H1 (cell line): ENCODE results near the gene PPARA. TPM values are rescaled to one million over a fixed set of nuclear protein-coding genes. Genes with fewer than 3 reads are reported as not detected.

Experiments used
- HDAC2 ChIP-seq, 2 experiments: fragments of 300-600 bp in 1 of 2; sonication (generic) in 1 of 2; IDR thresholded peaks; 2 replicates each; pipeline ENCODE4 v1.6.1; 2011 to 2012; ENCODE audit warnings: low read depth in 2 of 2, low read length in 2 of 2, mild to moderate bottlenecking in 2 of 2, moderate library complexity in 2 of 2, borderline replicate concordance in 1 of 2, inconsistent platforms in 1 of 2
- RFX5 ChIP-seq: IDR thresholded peaks from 2 replicates; pipeline ENCODE4 v1.6.1; 2011; ENCODE audit warnings: low read depth, low read length, improper control_type of control experiment, borderline replicate concordance
- polyA plus RNA-seq, 7 experiments: library from polyadenylated mRNA; depleted of rRNA in 3 of 7; stranded (reverse) in 5 of 7; unstranded in 2 of 7; fragments of >200 nt in 5 of 7; fragments of 200-250 nt in 2 of 7; gene quantifications; 1 replicate in 5 of 7; 2 replicates in 1 of 7; 4 replicates in 1 of 7; pipeline versions ENCODE4 v1.2.1 to v1.2.3, GENCODE V29; 2011 to 2013; ENCODE audit warnings: missing spikeins in 2 of 7, mixed read lengths in 2 of 7
- total RNA-seq: library from RNA; stranded (reverse); fragmentation: NEBNext Ultra II Directional; extraction: Animal tissue kit (Norgen Biotek cat#: 25700); gene quantifications from 2 replicates; pipeline ENCODE4 v1.2.1, GENCODE V29; 2021

PPARA gene
- total and polyA plus RNA-seq, 2 of the 8 experiments (the other 6 are each of a cell fraction or from before 2014, with no cell fraction given) = 3.1 to 8.2 TPM

GRCh38 chr22:46102159-46102558 lies 48.2 kb upstream of the PPARA start (continued):
- TF ChIP-seq HDAC2 (IDR thresholded peaks at IDR 0.05; ENCODE audit: borderline replicate concordance in 1 of 2, low read depth in 2 of 2, low read length in 2 of 2) (no peak), RFX5 (no peak)
